Kidney (tissue), 14 donors: ENCODE measurements around the gene PTCD3. TPM values are rescaled to one million over a fixed set of nuclear protein-coding genes. Genes with fewer than 3 reads are reported as not detected.

Experiments
- DNase-seq, 5 donors: peaks; one replicate each; pipeline ENCODE4 v3.0.0-alpha.2; 2013 to 2020
- FAIRE-seq: peaks from 2 replicates; lab custom pipeline; 2012; peaks lifted over from hg19 to GRCh38; lab: Jason Lieb, UNC
- H3K27ac ChIP-seq, 2 donors: one replicate each; pipeline ENCODE4 v1.7.0; 2013; ENCODE audit warnings: low read depth in 2 of 2, low read length in 2 of 2, inconsistent platforms in 1 of 2
- H3K27me3 ChIP-seq: one replicate; pipeline ENCODE4 v1.7.1; 2013; ENCODE audit warnings: low read length, inconsistent platforms; ENCODE audit not compliant: control insufficient read depth, insufficient read depth
- H3K36me3 ChIP-seq, 3 donors: one replicate each; pipeline versions ENCODE4 v1.7.0 to v1.7.1; 2013; ENCODE audit warnings: low read length in 3 of 3, control low read depth in 1 of 3, inconsistent platforms in 1 of 3; ENCODE audit not compliant: insufficient read depth in 3 of 3, control insufficient read depth in 2 of 3
- H3K4me1 ChIP-seq, 3 donors: one replicate each; pipeline versions ENCODE4 v1.7.0 to v1.7.1; 2013; ENCODE audit warnings: low read length in 3 of 3, inconsistent platforms in 1 of 3, low read depth in 1 of 3; ENCODE audit not compliant: control insufficient read depth in 2 of 3, insufficient read depth in 2 of 3
- H3K4me3 ChIP-seq, 3 donors: one replicate each; pipeline versions ENCODE4 v1.7.0 to v1.8.1; 2013; ENCODE audit warnings: low read length in 3 of 3, control low read depth in 1 of 3, inconsistent platforms in 1 of 3
- H3K9ac ChIP-seq, 3 donors: one replicate each; pipeline versions ENCODE4 v1.7.0 to v1.7.1; 2013; ENCODE audit warnings: low read length in 3 of 3, control low read depth in 1 of 3, inconsistent platforms in 1 of 3
- H3K9me3 ChIP-seq, 3 donors: one replicate each; pipeline versions ENCODE4 v1.7.0 to v1.7.1; 2013; ENCODE audit warnings: low read length in 3 of 3, control low read depth in 1 of 3, inconsistent platforms in 1 of 3; ENCODE audit not compliant: control insufficient read depth in 2 of 3, insufficient read depth in 1 of 3
- CTCF ChIP-seq: IDR thresholded peaks from 3 replicates; pipeline ENCODE4 v1.5.1; 2012; ENCODE audit warnings: mild to moderate bottlenecking, moderate library complexity, borderline replicate concordance; ENCODE audit not compliant: insufficient read depth; ENCODE audit errors: extremely low read depth
- intact Hi-C: fragments of 100-400 bp; cut with DNase I; formaldehyde crosslinking; loops from one replicate; pipeline ENCODE4 v1.11.1; 2022
- polyA plus RNA-seq: library from polyadenylated mRNA; stranded (reverse); fragments of 350-450 nt; fragmentation: Illumina TruSeq; extraction: RNeasy Lipid Tissue Mini Kit (QIAGEN cat#74804); gene quantifications from one replicate; pipeline ENCODE4 v1.2.3, GENCODE V29; 2014; ENCODE audit warnings: low read depth, low replicate concordance; ENCODE audit not compliant: insufficient read depth
- total RNA-seq: library from RNA; stranded (reverse); fragmentation: NEBNext Ultra II Directional; extraction: Animal tissue kit (Norgen Biotek cat#: 25700); gene quantifications from one replicate; pipeline ENCODE4 v1.2.1, GENCODE V29; 2021
- donor health status: control.
- donor health status: control.
- donor health status: control.
- donor health status: control.
- donor health status: control.
- donor health status: DM: yes; HTN: yes; CAD: no.
- donor health status: Normal renal cell carcinoma (clear cell type).

PTCD3 gene
- total and polyA plus RNA-seq, 2 donors from 2014 or later, result 34.1 to 78.9 TPM

- FAIRE-seq, result no peak
- no peak for TF ChIP-seq CTCF
- H3K4me3 ChIP-seq, result no peak overlapping the region
- H3K27me3 ChIP-seq, result no peaks in the 10 kb centered on the region
- DNase-seq, result no peak
- intact Hi-C loops, result no loop called here
- no peak overlapping the region for H3K27ac ChIP-seq
- peaks cover 16 to 69% (median 51%) of the 10 kb centered on the region in 3 donors for H3K36me3 ChIP-seq
- no peaks in the 10 kb centered on the region for H3K4me1 ChIP-seq
- H3K9ac ChIP-seq, result no peak overlapping the region
- no peaks in the 10 kb centered on the region for H3K9me3 ChIP-seq
Measured at GRCh38 chr2:86139981-86140380, 33.9 kb downstream of the PTCD3 start.

- DNase-seq, result peak in 4 of 5 donors; percentile 56 to 82 (median 66)
- intact Hi-C loops, result no loop called here
- H3K36me3 ChIP-seq, result peaks cover 18 to 69% (median 48%) of the 10 kb centered on the region in 3 donors
Measured at GRCh38 chr2:86140969-86141392, 34.9 kb downstream of the PTCD3 start.

GRCh38 chr2:86142436-86143257 lies 36.6 kb downstream of the PTCD3 start:
- no peak for FAIRE-seq
- H3K27me3 ChIP-seq, result no peaks in the 10 kb centered on the region
- intact Hi-C loops, result no loop called here

More at GRCh38 chr2:86140969-86141392, 34.9 kb downstream of the PTCD3 start:
- no peak for TF ChIP-seq CTCF
- no peak for FAIRE-seq
- no peaks in the 10 kb centered on the region for H3K9me3 ChIP-seq
- H3K4me1 ChIP-seq, result no peaks in the 10 kb centered on the region
- no peak overlapping the region for H3K9ac ChIP-seq
- H3K27me3 ChIP-seq, result no peaks in the 10 kb centered on the region
- no peak overlapping the region for H3K4me3 ChIP-seq
- no peak overlapping the region for H3K27ac ChIP-seq

More at GRCh38 chr2:86142436-86143257, 36.6 kb downstream of the PTCD3 start:
- Histone ChIP-seq H3K36me3 (peaks cover 16 to 60% (median 38%) of the 10 kb centered on the region in 3 donors), H3K27ac (no peak overlapping the region), H3K9me3 (no peaks in the 10 kb centered on the region), H3K9ac (no peak overlapping the region), H3K4me3 (no peak overlapping the region), H3K4me1 (no peaks in the 10 kb centered on the region)
- no peak for DNase-seq
- no peak for TF ChIP-seq CTCF
